ENCODE data around the gene COBL.
A peak's percentile ranks its signal among the peaks of the same experiment; 100 is the strongest.

COBL gene

GRCh38 chr7:51103718-51104117 lies 212.9 kb downstream of the COBL start:
- DNase-seq, result no peak

- no peak for DNase-seq
Observed at GRCh38 chr7:51102828-51103227, 213.8 kb downstream of the COBL start.

- no peak for DNase-seq
Observed at GRCh38 chr7:51101111-51101757, 215.4 kb downstream of the COBL start.

GRCh38 chr7:51090411-51090810 lies 226.2 kb downstream of the COBL start:
- no peak for DNase-seq

- DNase-seq, result no peak
Observed at GRCh38 chr7:51085034-51085692, 231.4 kb downstream of the COBL start.

- DNase-seq, result no peak
Observed at GRCh38 chr7:51084121-51084520, 232.5 kb downstream of the COBL start.

GRCh38 chr7:51082940-51083533 lies 233.6 kb downstream of the COBL start:
- no peak for DNase-seq

- DNase-seq, result no peak
Observed at GRCh38 chr7:51082096-51082840, 234.3 kb downstream of the COBL start.

GRCh38 chr7:51081270-51081890 lies 235.2 kb downstream of the COBL start:
- DNase-seq, result no peak

GRCh38 chr7:51080622-51081269 lies 235.9 kb downstream of the COBL start:
- DNase-seq, result no peak

GRCh38 chr7:51080216-51080615 lies 236.4 kb downstream of the COBL start:
- no peak for DNase-seq

- no peak for DNase-seq
Observed at GRCh38 chr7:51079494-51079893, 237.1 kb downstream of the COBL start.

- DNase-seq, result no peak
Observed at GRCh38 chr7:51078653-51079052, 238.0 kb downstream of the COBL start.

GRCh38 chr7:51077987-51078370 lies 238.6 kb downstream of the COBL start:
- no peak for DNase-seq

GRCh38 chr7:51077316-51077986 lies 239.2 kb downstream of the COBL start:
- no peak for DNase-seq

GRCh38 chr7:51075681-51076580 lies 240.7 kb downstream of the COBL start:
- DNase-seq, result peak in 1 of 2 experiments; percentile 20

- no peak for DNase-seq
Observed at GRCh38 chr7:51073171-51073570, 243.4 kb downstream of the COBL start.

GRCh38 chr7:51072281-51072680 lies 244.3 kb downstream of the COBL start:
- no peak for DNase-seq

GRCh38 chr7:51071427-51071826 lies 245.2 kb downstream of the COBL start:
- DNase-seq, result no peak

GRCh38 chr7:51070151-51070550 lies 246.5 kb downstream of the COBL start:
- no peak for DNase-seq

Data from NCI-H2081 (cell line).